ENCODE results near the gene CCDC3.

GRCh38 chr10:13000431-13000830, 1.1 kb downstream of the CCDC3 start:
- TF ChIP-seq, protein P1, sequence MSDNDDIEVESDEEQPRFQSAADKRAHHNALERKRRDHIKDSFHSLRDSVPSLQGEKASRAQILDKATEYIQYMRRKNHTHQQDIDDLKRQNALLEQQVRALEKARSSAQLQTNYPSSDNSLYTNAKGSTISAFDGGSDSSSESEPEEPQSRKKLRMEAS (IDR thresholded peaks at IDR 0.05; ENCODE audit: low read depth, low read length): no peak
- TF ChIP-seq, protein P2, sequence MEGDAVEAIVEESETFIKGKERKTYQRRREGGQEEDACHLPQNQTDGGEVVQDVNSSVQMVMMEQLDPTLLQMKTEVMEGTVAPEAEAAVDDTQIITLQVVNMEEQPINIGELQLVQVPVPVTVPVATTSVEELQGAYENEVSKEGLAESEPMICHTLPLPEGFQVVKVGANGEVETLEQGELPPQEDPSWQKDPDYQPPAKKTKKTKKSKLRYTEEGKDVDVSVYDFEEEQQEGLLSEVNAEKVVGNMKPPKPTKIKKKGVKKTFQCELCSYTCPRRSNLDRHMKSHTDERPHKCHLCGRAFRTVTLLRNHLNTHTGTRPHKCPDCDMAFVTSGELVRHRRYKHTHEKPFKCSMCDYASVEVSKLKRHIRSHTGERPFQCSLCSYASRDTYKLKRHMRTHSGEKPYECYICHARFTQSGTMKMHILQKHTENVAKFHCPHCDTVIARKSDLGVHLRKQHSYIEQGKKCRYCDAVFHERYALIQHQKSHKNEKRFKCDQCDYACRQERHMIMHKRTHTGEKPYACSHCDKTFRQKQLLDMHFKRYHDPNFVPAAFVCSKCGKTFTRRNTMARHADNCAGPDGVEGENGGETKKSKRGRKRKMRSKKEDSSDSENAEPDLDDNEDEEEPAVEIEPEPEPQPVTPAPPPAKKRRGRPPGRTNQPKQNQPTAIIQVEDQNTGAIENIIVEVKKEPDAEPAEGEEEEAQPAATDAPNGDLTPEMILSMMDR (IDR thresholded peaks at IDR 0.05; ENCODE audit: low read depth, low read length): no peak
- TF ChIP-seq POLR2A (IDR thresholded peaks at IDR 0.05; ENCODE audit: extremely low read depth, insufficient read length) (no peak), MYC (IDR thresholded peaks at IDR 0.05; ENCODE audit: low read depth, low read length) (no peak)

All from NB4 (cell line).